Endothelial cell of umbilical vein (primary cell): ENCODE data around the gene CHST14. TPM values are rescaled to one million over a fixed set of nuclear protein-coding genes. Genes with fewer than 3 reads are reported as not detected.

ENCODE experiments used
- BruUV-seq: library from RNA; stranded (reverse); fragments of 400-500 nt; replicated peaks from 2 replicates; lab custom pipeline; 2021; lab: Mats Ljungman, UMichigan
- CTCF ChIA-PET: fragments of 300-600, 350-600 bp; sonication (Branson Sonifier 250); formaldehyde crosslinking; loops from one replicate; lab custom pipeline; 2021; ENCODE audit warnings: antibody characterized with exemption, inconsistent platforms; lab: Charles Lee
- POLR2A ChIA-PET: fragments of 300-600, 350-600 bp; sonication (Branson Sonifier 250); formaldehyde crosslinking; loops from one replicate; lab custom pipeline; 2021; ENCODE audit warnings: antibody characterized with exemption, inconsistent platforms; lab: Charles Lee
- DNase-seq: peaks from one replicate; pipeline ENCODE4 v3.0.0-alpha.2; 2011; ENCODE audit warnings: low read depth, low spot score
- FAIRE-seq: peaks from 2 replicates; lab custom pipeline; 2011; peaks lifted over from hg19 to GRCh38; lab: Jason Lieb, UNC
- H2AFZ ChIP-seq: 2 replicates; pipeline ENCODE4 v1.6.0; 2012; ENCODE audit warnings: low read depth, low read length, control low read depth, inconsistent platforms
- H3K27ac ChIP-seq: 2 replicates; pipeline ENCODE4 v1.5.1; 2011; ENCODE audit warnings: low read depth, mild to moderate bottlenecking, control low read depth, low read length, moderate library complexity; ENCODE audit not compliant: insufficient read depth
- H3K27me3 ChIP-seq, 2 experiments: 2 replicates each; pipeline versions ENCODE4 v1.6.0 to v1.6.1; 2011; ENCODE audit warnings: low read length in 2 of 2, mixed read lengths in 1 of 2; ENCODE audit not compliant: control insufficient read depth in 2 of 2, insufficient read depth in 2 of 2
- H3K36me3 ChIP-seq, 2 experiments: 2 replicates in 1 of 2; 3 replicates in 1 of 2; pipeline ENCODE4 v1.5.1; 2011; ENCODE audit warnings: low read length in 2 of 2, mild to moderate bottlenecking in 1 of 2, moderate library complexity in 1 of 2; ENCODE audit not compliant: control insufficient read depth in 2 of 2, insufficient read depth in 2 of 2; ENCODE audit errors: extremely low read depth in 1 of 2
- H3K4me1 ChIP-seq: 3 replicates; pipeline ENCODE4 v1.5.1; 2011; ENCODE audit warnings: mild to moderate bottlenecking, low read length; ENCODE audit not compliant: control insufficient read depth, insufficient read depth; ENCODE audit errors: extremely low read depth
- H3K4me2 ChIP-seq: 2 replicates; pipeline ENCODE4 v1.6.1; 2011; ENCODE audit warnings: low read length, control low read depth, mixed read lengths; ENCODE audit not compliant: insufficient read depth
- H3K4me3 ChIP-seq, 3 experiments: fragments of 200-600 bp in 1 of 3; sonication (generic), shearing (Covaris generic) in 1 of 3; replicated peaks in 1 of 3; 2 replicates each; pipeline ENCODE4 v1.5.1; 2011 to 2016; ENCODE audit warnings: control low read depth in 3 of 3, low read length in 3 of 3, mild to moderate bottlenecking in 2 of 3, inconsistent platforms in 1 of 3, low read depth in 1 of 3, moderate library complexity in 1 of 3; ENCODE audit not compliant: insufficient read depth in 1 of 3
- H3K79me2 ChIP-seq: 2 replicates; pipeline ENCODE4 v1.6.0; 2012; ENCODE audit warnings: low read length, inconsistent platforms; ENCODE audit not compliant: control insufficient read depth, insufficient read depth
- H3K9ac ChIP-seq: replicated peaks from 2 replicates; pipeline ENCODE3; 2011; ENCODE audit warnings: low read length, control low read depth; ENCODE audit not compliant: insufficient read depth; ENCODE audit errors: extremely low read depth
- H3K9me1 ChIP-seq: replicated peaks from 3 replicates; pipeline ENCODE4 v1.6.0; 2011; ENCODE audit warnings: mild to moderate bottlenecking, low read length; ENCODE audit not compliant: control insufficient read depth, insufficient read depth; ENCODE audit errors: extremely low read depth
- H3K9me3 ChIP-seq: replicated peaks from 2 replicates; pipeline ENCODE4 v1.5.1; 2012; ENCODE audit warnings: low read length, inconsistent platforms; ENCODE audit not compliant: control insufficient read depth, insufficient read depth
- H4K20me1 ChIP-seq: replicated peaks from 2 replicates; pipeline ENCODE3; 2011; ENCODE audit warnings: mild to moderate bottlenecking, low read length; ENCODE audit not compliant: control insufficient read depth, insufficient read depth; ENCODE audit errors: extremely low read depth
- CTCF ChIP-seq, 2 donors: IDR thresholded peaks; 1 replicate in 1 of 2; 2 replicates in 1 of 2; pipeline ENCODE4 v1.5.1; 2011; ENCODE audit warnings: low read length in 2 of 2, mild to moderate bottlenecking in 2 of 2, moderate library complexity in 2 of 2, control low read depth in 1 of 2, inconsistent platforms in 1 of 2, low read depth in 1 of 2; ENCODE audit not compliant: insufficient read depth in 1 of 2; ENCODE audit errors: extremely low read depth in 1 of 2
- EZH2 ChIP-seq: IDR thresholded peaks from 2 replicates; pipeline ENCODE4 v1.6.1; 2012; ENCODE audit warnings: borderline replicate concordance, low read depth, mild to moderate bottlenecking, moderate library complexity, low read length, inconsistent platforms; ENCODE audit not compliant: severe bottlenecking
- FOS ChIP-seq: IDR thresholded peaks from 2 replicates; pipeline ENCODE4 v1.6.1; 2011; ENCODE audit warnings: mild to moderate bottlenecking, low read length, moderate library complexity, borderline replicate concordance; ENCODE audit not compliant: insufficient read depth
- GATA2 ChIP-seq: IDR thresholded peaks from 2 replicates; pipeline ENCODE4 v1.7.0; 2011; ENCODE audit warnings: low read depth, mild to moderate bottlenecking, moderate library complexity, mixed read lengths, low read length; ENCODE audit not compliant: insufficient read length, insufficient read depth
- JUN ChIP-seq: IDR thresholded peaks from 2 replicates; pipeline ENCODE4 v1.6.1; 2011; ENCODE audit warnings: borderline replicate concordance, low read depth; ENCODE audit not compliant: insufficient read length, insufficient read depth
- MAX ChIP-seq: IDR thresholded peaks from 2 replicates; pipeline ENCODE4 v1.6.1; 2011; ENCODE audit not compliant: insufficient read depth, insufficient read length
- MYC ChIP-seq: IDR thresholded peaks from one replicate; pipeline ENCODE4 v1.6.1; 2011; ENCODE audit warnings: mild to moderate bottlenecking, low read depth, low read length
- POLR2A ChIP-seq: IDR thresholded peaks from 2 replicates; pipeline ENCODE4 v1.6.1; 2012; ENCODE audit warnings: low read depth, mild to moderate bottlenecking, control low read depth, low read length
- POLR2AphosphoS5 ChIP-seq: IDR thresholded peaks from 2 replicates; pipeline ENCODE4 v1.6.1; 2012; ENCODE audit warnings: low read depth, mild to moderate bottlenecking, control low read depth, low read length, moderate library complexity; ENCODE audit not compliant: insufficient read depth
- dilution Hi-C: fragments of 300-500 bp; cut with MboI; formaldehyde crosslinking; loops from one replicate; pipeline ENCODE4 v1.15.0; 2019; ENCODE audit warnings: low sequenced_read_pairs; ENCODE audit not compliant: extremely low pct_ligation_motif_present
- intact Hi-C: fragments of 100-400 bp; cut with micrococcal nuclease; formaldehyde crosslinking; loops from one replicate; pipeline ENCODE4 v1.10.0; 2022
- polyA plus RNA-seq, 4 experiments: library from polyadenylated mRNA; depleted of rRNA in 3 of 4; stranded (reverse) in 3 of 4; unstranded in 1 of 4; fragments of >200 nt; gene quantifications; 2 replicates each; pipeline versions ENCODE4 v1.2.1 to v1.2.3, GENCODE V29; 2011 to 2012; ENCODE audit warnings: missing spikeins in 1 of 4
- total RNA-seq: library from RNA; stranded (reverse); gene quantifications from 2 replicates; pipeline ENCODE4 v1.2.3, GENCODE V29; 2021

Gene CHST14
- total and polyA plus RNA-seq, 2 donors (not counting 3 experiments of a cell fraction or from before 2014, with no cell fraction given) = 35.1 to 49.2 TPM

GRCh38 chr15:40465939-40466338 lies 4.8 kb upstream of the CHST14 start:
- POLR2A ChIA-PET = no interaction called here
- intact Hi-C loops = no loop called here
- TF ChIP-seq GATA2 (no peak), POLR2A (no peak), MYC (no peak), JUN (no peak), FOS (no peak)

GRCh38 chr15:40466426-40467260 lies 4.1 kb upstream of the CHST14 start:
- no peaks in the 10 kb centered on the region for H3K9me1 ChIP-seq
- no peaks in the 10 kb centered on the region for H4K20me1 ChIP-seq
- no peak overlapping the region for H3K9ac ChIP-seq
- H3K79me2 ChIP-seq = no peaks in the 10 kb centered on the region
- H3K4me2 ChIP-seq = no peak overlapping the region
- DNase-seq = no peak
- intact Hi-C loops (no loop called here), dilution Hi-C loops (no loop called here)
- no peak overlapping the region for H3K27ac ChIP-seq
- peaks cover 0 to 23% of the 10 kb centered on the region in 2 experiments for H3K36me3 ChIP-seq
- H3K4me3 ChIP-seq = no peak overlapping the region
- ChIA-PET POLR2A (no interaction called here), CTCF (interaction anchor here (0.6 kb wide), 1 partner anchor 19 kb away, joined by 4 read pairs; no protein-coding TSS in a partner anchor)
- no peak overlapping the region for H2AFZ ChIP-seq
- no peak for FAIRE-seq
- H3K27me3 ChIP-seq = no peaks in the 10 kb centered on the region
- H3K9me3 ChIP-seq = no peaks in the 10 kb centered on the region
- H3K4me1 ChIP-seq = peaks cover under 1% of the 10 kb centered on the region
- no TSS peak for BruUV-seq
- TF ChIP-seq FOS (no peak), MYC (no peak), CTCF (IDR thresholded peaks at IDR 0.05; ENCODE audit: extremely low read depth in 1 of 2, insufficient read depth in 1 of 2, low read depth in 1 of 2, low read length in 2 of 2) (no peak), EZH2 (no peak), GATA2 (no peak), MAX (no peak), POLR2A (no peak), JUN (no peak), POLR2AphosphoS5 (no peak)

More at GRCh38 chr15:40465939-40466338, 4.8 kb upstream of the CHST14 start:
- FAIRE-seq (no peak), DNase-seq (no peak)
- H3K27ac ChIP-seq = no peak overlapping the region
- BruUV-seq = no TSS peak
- no peak overlapping the region for H3K4me3 ChIP-seq
- H2AFZ ChIP-seq = no peak overlapping the region
- H3K9me3 ChIP-seq = no peaks in the 10 kb centered on the region
- H3K9ac ChIP-seq = no peak overlapping the region
- CTCF ChIA-PET = interaction anchor here (0.6 kb wide), 1 partner anchor 18 kb away, joined by 4 read pairs; no protein-coding TSS in a partner anchor
- no peaks in the 10 kb centered on the region for H3K27me3 ChIP-seq
- no peak overlapping the region for H3K4me2 ChIP-seq
- H3K79me2 ChIP-seq = no peaks in the 10 kb centered on the region
- H3K4me1 ChIP-seq = no peaks in the 10 kb centered on the region
- H3K9me1 ChIP-seq = no peaks in the 10 kb centered on the region
- no peaks in the 10 kb centered on the region for H4K20me1 ChIP-seq
- peaks cover 0 to 23% of the 10 kb centered on the region in 2 experiments for H3K36me3 ChIP-seq
- dilution Hi-C loops = no loop called here
